GM19438 (cell line): ENCODE measurements around the gene TMEM18.
"Not testable (repeated sequence)": the region's sequence is repeated elsewhere in the genome, so short reads cannot be mapped to it uniquely, and the experiment has no call there.

ENCODE experiments used
- ATAC-seq: cut with Tn5 transposase; IDR thresholded peaks from one replicate; pipeline ENCODE4 v1.9.1; 2021; ENCODE audit warnings: low read depth; ENCODE audit not compliant: unreplicated experiment

The TMEM18 gene

GRCh38 chr2:694174-694573 is 17.0 kb upstream of the TMEM18 start:
- ATAC-seq = no peak

DNA sequence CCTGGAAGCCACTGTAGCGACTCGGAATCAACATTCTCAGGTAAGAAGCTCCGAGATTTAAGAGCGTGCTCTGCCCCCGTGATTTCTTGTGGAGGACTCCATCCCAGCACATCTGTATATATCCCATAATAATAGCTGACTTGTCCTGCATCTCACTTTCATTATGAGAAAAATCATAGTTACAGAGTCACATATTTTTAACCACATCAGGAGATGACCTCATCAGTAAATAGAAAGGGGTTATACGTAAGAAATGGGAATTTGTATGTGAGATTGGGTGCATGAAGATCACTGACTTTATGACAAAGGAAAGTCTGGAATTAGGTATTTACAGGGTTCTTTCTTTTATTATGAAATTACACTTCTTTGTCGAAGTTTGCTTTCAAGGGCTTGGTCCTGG is 16.4 kb upstream of the TMEM18 start:
- ATAC-seq = no peak

GRCh38 chr2:692767-693166 is 15.6 kb upstream of the TMEM18 start:
- ATAC-seq = no peak

DNA sequence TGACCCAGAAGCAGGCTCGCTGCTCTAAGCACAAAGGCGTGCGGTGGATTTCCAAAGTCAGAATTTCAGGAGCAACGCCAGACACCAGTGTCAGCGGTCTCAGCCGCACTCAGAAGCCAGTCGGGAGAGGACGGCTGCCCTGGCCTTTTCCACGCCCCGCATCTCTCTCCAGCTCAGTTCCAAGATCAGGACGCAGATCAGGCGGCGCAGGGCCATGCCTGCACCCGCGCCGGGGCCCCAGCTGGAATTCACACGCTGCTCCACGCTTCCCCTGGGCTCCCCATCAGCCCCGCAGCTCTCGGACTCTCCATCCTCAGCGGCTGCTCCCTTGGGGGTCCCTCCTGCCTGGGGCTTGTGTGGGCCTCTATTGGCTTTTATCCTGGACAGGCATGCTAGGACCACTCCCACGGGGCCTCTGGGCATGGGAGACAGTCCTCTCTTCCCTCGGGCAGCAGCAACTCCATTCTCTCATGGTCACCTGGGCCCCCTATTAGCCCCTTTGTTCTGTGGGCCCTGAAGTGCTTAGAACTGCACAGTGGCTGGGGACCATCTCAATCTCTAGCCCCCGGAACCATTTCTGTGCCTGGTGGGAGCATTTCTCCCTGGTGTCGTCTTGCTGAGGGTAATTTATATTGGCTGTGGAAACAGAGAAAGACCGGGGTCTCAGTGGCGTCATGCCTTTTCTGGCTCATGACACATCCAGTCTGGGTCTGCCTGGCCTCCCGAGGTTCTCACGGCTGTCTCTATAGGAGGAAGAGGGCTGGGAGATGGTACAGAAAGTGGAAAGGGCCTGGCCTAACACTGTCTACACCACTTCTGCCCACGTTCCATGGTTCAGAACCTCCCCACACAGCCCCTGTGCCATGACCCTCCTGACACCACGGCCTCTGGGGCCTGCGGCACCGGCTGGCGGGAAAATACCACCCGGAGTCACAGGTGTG is 14.9 kb upstream of the TMEM18 start:
- no peak for ATAC-seq

DNA sequence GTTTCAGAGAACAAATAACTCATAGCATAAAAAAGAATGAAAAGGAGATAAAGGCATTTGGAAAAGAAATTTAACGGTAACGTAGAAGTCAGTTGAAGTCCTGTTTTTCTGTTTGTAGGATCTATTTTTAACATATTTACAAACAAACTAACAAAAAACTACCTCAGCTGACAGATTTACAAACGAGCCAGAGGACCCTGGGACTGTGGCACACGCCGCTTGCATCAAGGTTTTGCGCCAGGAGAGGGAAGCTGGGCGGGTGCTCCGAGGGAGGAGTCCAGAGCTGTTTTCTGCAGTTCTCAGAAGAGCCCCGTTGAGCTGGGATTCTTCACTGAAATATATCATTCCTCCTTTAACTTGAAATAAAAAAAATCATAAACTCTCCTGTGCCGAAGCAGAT is 13.6 kb upstream of the TMEM18 start:
- no peak for ATAC-seq

DNA sequence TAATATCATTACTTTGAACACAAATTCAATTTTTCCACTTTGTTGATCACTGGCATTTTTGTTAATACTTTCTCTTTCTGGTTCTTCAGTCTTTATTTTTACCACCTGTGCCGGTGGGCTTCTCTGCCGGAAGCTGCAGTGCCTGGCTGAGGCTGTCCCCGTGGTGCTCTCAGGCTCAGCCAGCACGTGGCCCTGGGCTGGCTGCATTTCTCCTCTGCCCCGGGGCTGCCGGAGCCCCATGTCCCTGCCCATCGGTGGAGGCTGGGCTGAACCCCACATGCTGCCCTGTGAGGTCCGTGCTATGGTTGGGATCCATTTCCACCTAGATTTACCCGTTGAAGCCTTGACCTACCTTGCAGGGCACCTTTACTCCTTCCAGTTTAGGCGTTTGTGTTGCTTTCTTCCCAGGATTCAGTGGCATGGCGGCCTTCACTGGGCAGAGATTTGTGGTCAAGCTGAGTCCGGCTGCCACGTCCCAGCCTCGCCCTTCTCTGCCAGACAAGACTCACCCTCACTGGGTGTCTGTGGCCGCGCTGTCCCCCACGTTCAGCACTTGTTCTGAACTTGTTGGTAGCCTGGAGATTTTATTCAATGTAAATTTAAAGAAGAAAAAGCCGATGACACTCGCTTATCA is 12.8 kb upstream of the TMEM18 start:
- ATAC-seq = no peak

- ATAC-seq = no peak
Measured at GRCh38 chr2:689237-689636, 12.0 kb upstream of the TMEM18 start.

DNA sequence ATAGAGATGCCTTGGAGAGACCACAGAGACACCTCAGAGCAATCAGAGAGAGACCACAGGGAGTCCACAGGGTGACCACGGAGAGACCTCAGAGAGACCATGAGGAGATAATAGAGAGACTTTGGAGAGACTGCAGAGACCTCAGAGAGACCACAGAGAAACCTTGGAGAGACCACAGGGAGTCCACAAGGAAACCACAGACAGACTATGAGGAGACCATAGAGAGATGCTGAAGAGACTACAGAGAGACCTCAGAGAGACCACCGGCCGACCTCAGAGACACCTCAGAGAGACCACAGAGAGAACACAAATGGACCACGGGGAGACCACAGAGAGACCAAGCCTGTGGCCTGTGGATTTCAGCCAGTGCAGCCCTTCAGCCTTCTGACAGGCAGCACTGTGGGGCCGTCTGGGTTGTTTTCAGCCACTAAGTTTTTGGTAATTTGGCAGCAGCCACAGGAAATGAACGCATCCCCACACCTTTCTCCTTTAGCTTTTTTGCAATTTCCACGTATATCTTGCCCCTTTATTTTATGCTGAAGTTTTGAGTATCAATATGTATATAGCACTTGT is 11.4 kb upstream of the TMEM18 start:
- ATAC-seq = no peak

DNA sequence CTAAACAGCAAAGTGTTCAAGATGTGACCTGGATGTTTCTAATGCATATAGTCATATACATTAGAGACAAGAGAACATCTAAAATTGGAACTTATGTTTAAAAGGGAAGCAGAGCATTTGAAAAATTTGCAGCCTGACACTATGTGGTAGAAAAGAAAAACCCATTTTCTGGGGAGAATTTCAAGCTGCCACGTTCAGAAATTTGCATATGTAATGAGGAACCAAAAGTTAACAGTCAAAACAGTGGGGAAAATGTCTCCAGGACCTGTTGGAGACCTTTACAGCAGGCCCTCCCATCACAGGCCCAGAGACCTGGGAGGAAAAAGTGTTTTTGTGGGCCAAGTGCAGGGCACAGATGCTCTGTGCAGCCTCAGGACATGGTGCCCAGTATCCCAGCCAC is 8.2 kb upstream of the TMEM18 start:
- ATAC-seq = no peak

DNA sequence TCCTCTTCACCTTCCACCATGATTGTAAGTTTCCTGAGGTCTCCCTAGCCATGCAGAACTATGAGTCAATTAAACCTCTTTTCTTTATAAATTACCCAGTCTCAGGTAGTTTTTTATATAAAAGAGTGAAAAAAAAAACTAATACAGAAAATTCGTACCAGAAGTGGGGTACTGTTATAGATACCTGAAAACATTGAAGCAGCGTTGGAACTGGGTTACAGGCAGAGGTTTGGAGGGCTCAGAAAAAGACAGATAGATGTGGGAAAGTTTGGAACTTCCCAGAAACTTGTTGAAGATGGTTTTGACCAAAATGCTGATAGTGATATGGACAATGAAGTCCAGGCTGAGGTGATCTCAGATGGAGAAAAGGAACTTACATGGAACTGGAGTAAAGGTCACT is 7.7 kb upstream of the TMEM18 start:
- not testable (repeated sequence) for ATAC-seq

- no peak for ATAC-seq
Measured at GRCh38 chr2:682226-682625, 5.0 kb upstream of the TMEM18 start.

DNA sequence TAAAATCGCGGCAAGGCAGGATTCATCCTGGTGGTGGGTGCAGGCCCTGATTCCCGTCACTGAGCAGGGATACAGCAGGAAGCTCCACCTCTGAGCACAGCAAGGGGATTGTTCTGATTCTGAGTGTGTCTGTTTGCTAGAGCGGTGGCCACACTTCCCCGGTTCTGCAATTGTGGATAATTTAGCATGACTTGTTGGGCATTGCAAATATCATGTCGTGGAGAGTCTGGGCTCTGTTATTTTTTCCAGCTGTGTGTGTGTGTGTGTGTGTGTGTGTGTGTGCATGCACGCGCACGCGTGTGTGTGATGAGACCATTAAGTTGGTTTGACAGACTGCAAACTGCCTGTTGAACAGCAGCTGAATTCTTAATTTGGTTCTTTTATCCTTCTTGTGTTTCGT is 4.1 kb upstream of the TMEM18 start:
- no peak for ATAC-seq

DNA sequence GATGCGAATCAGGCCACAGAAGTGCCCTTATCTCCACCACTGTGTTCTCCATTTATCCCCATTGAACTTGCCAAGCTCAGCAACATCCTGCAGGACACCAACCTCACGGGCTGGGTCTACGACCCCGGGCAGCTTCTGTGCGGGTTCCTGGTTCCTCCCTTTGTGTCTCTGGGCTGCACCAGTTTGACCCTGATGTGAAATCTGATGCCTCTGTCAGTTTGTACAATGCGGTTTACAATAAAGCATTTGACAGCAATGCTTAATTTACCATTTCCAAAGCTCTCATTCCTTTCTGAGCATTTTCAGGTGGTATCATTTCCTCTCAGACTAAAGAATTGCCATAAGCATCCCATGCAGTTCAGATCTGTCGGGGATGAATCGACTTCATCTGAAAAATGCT is 3.3 kb upstream of the TMEM18 start:
- ATAC-seq = no peak

- no peak for ATAC-seq
Measured at GRCh38 chr2:678964-679363, 1.8 kb upstream of the TMEM18 start.

- no peak for ATAC-seq
Measured at GRCh38 chr2:677959-678550, 849 bp upstream of the TMEM18 start.

DNA sequence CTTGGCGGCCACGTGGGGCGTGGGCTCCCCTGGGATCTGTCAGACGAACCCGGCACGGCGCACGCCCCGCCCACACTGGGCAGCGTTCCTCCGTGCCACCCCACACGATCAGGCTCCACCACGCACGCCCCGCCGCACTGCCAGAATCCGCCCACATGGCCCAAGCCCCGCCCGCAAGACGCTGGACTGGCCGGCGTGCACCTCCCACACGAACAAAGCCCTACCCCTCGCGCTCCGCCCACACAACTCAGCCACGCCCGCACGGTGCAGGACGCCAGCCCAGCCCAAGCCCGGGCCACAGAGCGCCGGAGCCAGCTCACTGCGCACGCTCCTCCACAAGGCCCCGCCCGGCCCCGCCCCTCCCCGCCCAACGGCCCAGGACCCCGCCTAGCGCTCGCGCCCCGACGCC is 555 bp downstream of the TMEM18 start:
- ATAC-seq = peak; percentile 83

DNA sequence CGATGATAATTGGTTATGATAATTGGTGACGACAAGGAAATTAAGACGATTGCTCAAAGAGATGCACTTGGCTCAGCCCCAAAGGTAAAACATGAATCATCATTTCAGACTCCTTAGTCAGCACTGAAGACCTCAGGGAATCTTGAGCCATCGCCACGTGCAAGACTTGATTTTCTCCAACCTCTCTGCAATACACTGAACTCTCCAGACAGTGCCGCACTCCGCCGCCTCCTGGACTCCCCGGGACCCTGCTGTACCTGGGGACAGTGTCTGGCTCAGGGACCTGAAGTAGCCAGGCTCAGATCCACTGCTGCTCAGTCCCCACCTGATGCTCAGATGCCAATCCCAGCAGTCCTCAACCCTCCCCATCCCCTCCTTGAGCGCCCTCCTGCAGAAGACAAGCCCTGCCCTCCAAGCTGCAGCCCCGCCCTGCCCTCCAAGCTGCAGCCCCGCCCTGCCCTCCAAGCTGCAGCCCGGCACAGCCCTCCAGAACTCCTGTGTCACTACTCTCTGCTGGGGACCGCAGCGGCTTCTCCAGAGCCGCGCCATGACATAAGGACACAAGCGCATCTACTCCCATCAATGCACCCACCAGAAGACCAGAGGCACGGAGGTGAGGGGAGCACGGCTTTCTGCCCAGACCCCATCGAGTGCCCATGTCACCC is 1.1 kb downstream of the TMEM18 start:
- ATAC-seq = peak; percentile 28

GRCh38 chr2:675460-675859 is 1.7 kb downstream of the TMEM18 start:
- ATAC-seq = no peak

- no peak for ATAC-seq
Measured at GRCh38 chr2:675051-675450, 2.2 kb downstream of the TMEM18 start.

- ATAC-seq = no peak
Measured at GRCh38 chr2:674321-674985, 2.8 kb downstream of the TMEM18 start.
